T-cell (primary cell): ENCODE measurements around the gene CFAP57. TPM values are rescaled to one million over a fixed set of nuclear protein-coding genes. Genes with fewer than 3 reads are reported as not detected.

Source experiments
- ATAC-seq, 4 experiments: fragments of 200-7000 bp in 3 of 4; fragments of 150-1000 bp in 1 of 4; cut with Tn5 transposase; replicated peaks in 1 of 4; 1 replicate in 3 of 4; 2 replicates in 1 of 4; pipeline ENCODE4 v1.10.0; 2021; ENCODE audit warnings: moderate library complexity in 3 of 4, mild to moderate bottlenecking in 2 of 4, moderate number of reproducible peaks in 1 of 4
- CTCF ChIA-PET, 2 donors: fragments of 300-600 bp; sonication (Branson Sonifier 250); formaldehyde crosslinking; loops; one replicate each; lab custom pipeline; 2022; ENCODE audit warnings: antibody characterized with exemption in 2 of 2; lab: Charles Lee
- POLR2A ChIA-PET, 2 donors: fragments of 300-600 bp; sonication (Branson Sonifier 250); formaldehyde crosslinking; loops; one replicate each; lab custom pipeline; 2022; ENCODE audit warnings: antibody characterized with exemption in 2 of 2; lab: Charles Lee
- DNase-seq, 35 experiments: peaks; one replicate each; pipeline versions ENCODE4 v3.0.0 to v3.0.0-alpha.2; 2013 to 2023
- H3K27ac ChIP-seq: one replicate; pipeline ENCODE4 v1.5.1; 2013; ENCODE audit warnings: low read length
- H3K27me3 ChIP-seq, 2 experiments: replicated peaks in 1 of 2; 1 replicate in 1 of 2; 2 replicates in 1 of 2; pipeline versions ENCODE4 v1.6.1 to v1.7.0; 2013; ENCODE audit warnings: low read length in 1 of 2, mixed read lengths in 1 of 2; ENCODE audit not compliant: control insufficient read depth in 2 of 2, insufficient read depth in 2 of 2; ENCODE audit errors: extremely low read depth in 1 of 2
- H3K36me3 ChIP-seq, 2 donors: 1 replicate in 1 of 2; 2 replicates in 1 of 2; pipeline versions ENCODE4 v1.6.1 to v1.7.0; 2013; ENCODE audit warnings: low read length in 1 of 2; ENCODE audit not compliant: control insufficient read depth in 2 of 2, insufficient read depth in 1 of 2; ENCODE audit errors: extremely low read depth in 1 of 2
- H3K4me1 ChIP-seq, 2 experiments: 1 replicate in 1 of 2; 2 replicates in 1 of 2; pipeline versions ENCODE4 v1.6.1 to v1.7.0; 2013; ENCODE audit warnings: low read length in 2 of 2, mixed read lengths in 1 of 2; ENCODE audit not compliant: insufficient read depth in 2 of 2, control insufficient read depth in 1 of 2; ENCODE audit errors: extremely low read depth in 1 of 2
- H3K4me3 ChIP-seq, 2 donors: 1 replicate in 1 of 2; 2 replicates in 1 of 2; pipeline versions ENCODE4 v1.5.1 to v1.7.0; 2013; ENCODE audit warnings: mild to moderate bottlenecking in 2 of 2, low read length in 1 of 2, moderate library complexity in 1 of 2; ENCODE audit not compliant: control insufficient read depth in 1 of 2; ENCODE audit errors: extremely low read depth in 1 of 2
- H3K9me3 ChIP-seq: 2 replicates; pipeline ENCODE4 v1.7.0; 2013
- H3K27ac Mint-ChIP-seq, 2 donors: one replicate each; pipeline ENCODE4 v1.8.0; 2020 to 2021; ENCODE audit warnings: mild to moderate bottlenecking in 2 of 2, mixed read lengths in 2 of 2
- H3K27me3 Mint-ChIP-seq, 2 donors: one replicate each; pipeline ENCODE4 v1.8.0; 2021 to 2022; ENCODE audit warnings: mixed read lengths in 2 of 2
- H3K36me3 Mint-ChIP-seq: one replicate; pipeline ENCODE4 v1.8.0; 2021; ENCODE audit warnings: mixed read lengths
- H3K4me1 Mint-ChIP-seq, 3 donors: one replicate each; pipeline ENCODE4 v1.8.0; 2020 to 2022; ENCODE audit warnings: mixed read lengths in 3 of 3, mild to moderate bottlenecking in 1 of 3
- H3K4me3 Mint-ChIP-seq, 3 donors: one replicate each; pipeline ENCODE4 v1.8.0; 2020 to 2022; ENCODE audit warnings: mild to moderate bottlenecking in 3 of 3, mixed read lengths in 3 of 3, moderate library complexity in 3 of 3
- H3K9me3 Mint-ChIP-seq, 3 donors: one replicate each; pipeline ENCODE4 v1.8.0; 2020 to 2022; ENCODE audit warnings: mixed read lengths in 3 of 3
- WGBS: methylation state at CpG from one replicate; pipeline ENCODE4 v1.1.5; 2013; ENCODE audit warnings: missing lambda C conversion rate; ENCODE audit not compliant: insufficient coverage; 5-methylcytosine and 5-hydroxymethylcytosine counted together
- total RNA-seq, 35 experiments: library from RNA in 6 of 35; stranded (reverse) in 6 of 35; fragments of 120-200 nt in 1 of 35; gene quantifications; one replicate each; pipeline versions ENCODE4 v1.2.1 to v1.2.4 and lab custom pipeline; 2013 to 2026

Gene CFAP57
- total RNA-seq, 5 donors from 2014 or later (not counting 1 experiment from before 2014, with no cell fraction given): 0.07 TPM; not detected in 4

GRCh38 chr1:43165162-43165561 is 7.0 kb upstream of the CFAP57 start:
- H3K27me3 ChIP-seq: no peaks in the 10 kb centered on the region
- Mint-ChIP-seq H3K27ac (no peak overlapping the region), H3K4me3 (no peak overlapping the region), H3K27me3 (no peaks in the 10 kb centered on the region), H3K9me3 (no peaks in the 10 kb centered on the region), H3K36me3 (peaks cover 60% of the 10 kb centered on the region), H3K4me1 (peaks cover 0 to 8% (median 5%) of the 10 kb centered on the region in 3 donors)
- no peak overlapping the region for H3K27ac ChIP-seq
- no peak overlapping the region for H3K4me3 ChIP-seq
- no peak for DNase-seq
- no peak for ATAC-seq
- POLR2A ChIA-PET: no interaction called here
- CTCF ChIA-PET: no interaction called here
- H3K9me3 ChIP-seq: no peaks in the 10 kb centered on the region
- no peaks in the 10 kb centered on the region for H3K4me1 ChIP-seq
- 92% methylated on average over 2 of the region's 3 CpGs for WGBS
- peaks cover 14 to 56% of the 10 kb centered on the region in 2 donors for H3K36me3 ChIP-seq

DNA sequence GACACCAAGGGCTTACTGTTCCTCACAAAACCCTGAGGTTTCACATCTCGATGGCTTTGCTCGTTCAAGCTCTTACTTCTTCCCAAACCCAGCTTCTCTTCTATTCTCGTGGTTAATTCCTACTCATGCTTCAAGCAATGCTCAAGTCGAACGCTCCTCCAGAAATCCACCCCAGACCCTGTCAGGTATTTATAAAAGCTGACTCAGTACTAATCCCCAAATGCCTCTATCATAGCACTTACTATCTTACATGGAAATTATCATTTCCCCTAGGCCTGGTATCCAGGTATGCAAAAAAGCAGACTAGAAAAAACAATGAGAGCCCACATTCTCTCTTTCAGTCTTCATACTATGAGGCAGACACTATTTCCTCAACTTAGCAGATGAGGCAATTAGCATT is 6.4 kb upstream of the CFAP57 start:
- H3K36me3 Mint-ChIP-seq: peaks cover 63% of the 10 kb centered on the region
- no peaks in the 10 kb centered on the region for H3K27me3 Mint-ChIP-seq
- no peak for DNase-seq
- no peak overlapping the region for H3K4me3 ChIP-seq
- H3K9me3 Mint-ChIP-seq: no peaks in the 10 kb centered on the region
- CTCF ChIA-PET: no interaction called here
- 98% methylated on average over 5 of the region's 5 CpGs for WGBS
- H3K36me3 ChIP-seq: peaks cover 19 to 56% of the 10 kb centered on the region in 2 donors
- no peaks in the 10 kb centered on the region for H3K27me3 ChIP-seq
- no peak overlapping the region for H3K27ac ChIP-seq
- H3K4me3 Mint-ChIP-seq: no peak overlapping the region
- POLR2A ChIA-PET: no interaction called here
- no peaks in the 10 kb centered on the region for H3K9me3 ChIP-seq
- H3K4me1 ChIP-seq: peaks cover 1 to 3% of the 10 kb centered on the region in 2 experiments
- H3K27ac Mint-ChIP-seq: no peak overlapping the region
- ATAC-seq: no peak
- H3K4me1 Mint-ChIP-seq: peaks cover 3 to 13% (median 11%) of the 10 kb centered on the region in 3 donors

GRCh38 chr1:43171312-43171875 is 736 bp upstream of the CFAP57 start:
- H3K4me3 ChIP-seq: peak overlapping the region; percentile 80 to 92
- H3K36me3 Mint-ChIP-seq: peaks cover 38% of the 10 kb centered on the region
- DNase-seq (peak in 1 of 35 experiments; percentile 1), ATAC-seq (no peak)
- H3K9me3 Mint-ChIP-seq: no peaks in the 10 kb centered on the region
- no peaks in the 10 kb centered on the region for H3K9me3 ChIP-seq
- H3K36me3 ChIP-seq: peaks cover 13 to 34% of the 10 kb centered on the region in 2 donors
- ChIA-PET CTCF (interaction anchor here in 1 of 2 donors (0.6 to 1.1 kb wide), 3 partner anchors 97 to 243 kb away, joined by 3 to 7 read pairs (median 3); no protein-coding TSS in a partner anchor), POLR2A (no interaction called here)
- H3K27me3 ChIP-seq: peaks cover 0 to 3% of the 10 kb centered on the region in 2 experiments
- H3K4me3 Mint-ChIP-seq: peak overlapping the region; percentile 97 to 99 (median 98)
- H3K4me1 ChIP-seq: peaks cover 13 to 14% of the 10 kb centered on the region in 2 experiments
- peaks cover 27 to 32% (median 30%) of the 10 kb centered on the region in 3 donors for H3K4me1 Mint-ChIP-seq
- no peak overlapping the region for H3K27ac ChIP-seq
- peak overlapping the region; percentile 8 to 93 for H3K27ac Mint-ChIP-seq
- WGBS: 24% methylated on average over 16 of the region's 17 CpGs
- H3K27me3 Mint-ChIP-seq: peaks cover 6 to 16% of the 10 kb centered on the region in 2 donors

DNA sequence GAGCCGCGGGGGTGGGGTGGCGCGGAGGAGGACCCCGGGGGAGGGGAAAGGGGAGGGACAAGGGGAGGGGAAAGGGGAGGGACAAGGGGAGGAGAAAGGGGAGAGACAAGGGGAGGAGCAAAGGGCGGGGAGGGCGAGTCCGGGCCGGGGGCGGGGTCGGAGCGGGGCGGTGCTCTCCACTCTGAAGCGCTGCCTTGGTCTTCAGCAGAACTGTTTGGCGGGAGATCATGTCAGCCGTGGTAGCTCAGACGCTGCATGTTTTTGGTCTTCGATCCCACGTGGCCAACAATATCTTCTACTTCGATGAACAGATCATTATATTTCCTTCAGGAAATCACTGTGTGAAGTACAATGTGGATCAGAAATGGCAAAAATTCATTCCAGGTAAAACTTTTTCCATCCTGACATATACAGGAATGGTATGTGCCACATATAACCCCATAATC is 420 bp downstream of the CFAP57 start:
- ATAC-seq (peak; percentile 86 to 95 (median 90)), DNase-seq (peak in 29 of 35 experiments; percentile 60 to 93 (median 80))
- peaks cover 29% of the 10 kb centered on the region for H3K36me3 Mint-ChIP-seq
- peak overlapping the region; percentile 45 for H3K27ac ChIP-seq
- no peaks in the 10 kb centered on the region for H3K9me3 ChIP-seq
- peak overlapping the region; percentile 93 for H3K27ac Mint-ChIP-seq
- peak overlapping the region; percentile 97 to 99 (median 98) for H3K4me3 Mint-ChIP-seq
- H3K27me3 ChIP-seq: peaks cover 0 to 10% of the 10 kb centered on the region in 2 experiments
- peaks cover 27 to 32% (median 30%) of the 10 kb centered on the region in 3 donors for H3K4me1 Mint-ChIP-seq
- ChIA-PET POLR2A (no interaction called here), CTCF (interaction anchor here in 1 of 2 donors (0.8 kb wide), 1 partner anchor 99 kb away, joined by 7 read pairs; no protein-coding TSS in a partner anchor)
- no peaks in the 10 kb centered on the region for H3K9me3 Mint-ChIP-seq
- H3K4me3 ChIP-seq: peak overlapping the region; percentile 80 to 92
- WGBS: 0% methylated on average over 11 of the region's 20 CpGs
- peaks cover 13 to 23% of the 10 kb centered on the region in 2 donors for H3K36me3 ChIP-seq
- peaks cover 13 to 14% of the 10 kb centered on the region in 2 experiments for H3K4me1 ChIP-seq
- peaks cover 17 to 26% of the 10 kb centered on the region in 2 donors for H3K27me3 Mint-ChIP-seq

- no peak overlapping the region for H3K27ac Mint-ChIP-seq
- H3K9me3 Mint-ChIP-seq: no peaks in the 10 kb centered on the region
- no peak overlapping the region for H3K4me3 ChIP-seq
- peaks cover 13 to 14% of the 10 kb centered on the region in 2 experiments for H3K4me1 ChIP-seq
- peaks cover 0 to 12% of the 10 kb centered on the region in 2 experiments for H3K27me3 ChIP-seq
- H3K9me3 ChIP-seq: no peaks in the 10 kb centered on the region
- peaks cover 0 to 9% of the 10 kb centered on the region in 2 donors for H3K36me3 ChIP-seq
- no CpG with 5 or more reads among the region's 2 CpGs for WGBS
- CTCF ChIA-PET: interaction anchor here in 1 of 2 donors (0.6 kb wide), 1 partner anchor 181 kb away, joined by 7 read pairs; no protein-coding TSS in a partner anchor
- H3K27ac ChIP-seq: no peak overlapping the region
- POLR2A ChIA-PET: no interaction called here
- DNase-seq: no peak
- no peak overlapping the region for H3K4me3 Mint-ChIP-seq
- H3K36me3 Mint-ChIP-seq: peaks cover 7% of the 10 kb centered on the region
- peaks cover 25 to 30% (median 27%) of the 10 kb centered on the region in 3 donors for H3K4me1 Mint-ChIP-seq
- ATAC-seq: no peak
- H3K27me3 Mint-ChIP-seq: peaks cover 23 to 29% of the 10 kb centered on the region in 2 donors
These were observed 2.7 kb downstream of the CFAP57 start for GRCh38 chr1:43174873-43175272.

- CTCF ChIA-PET: no interaction called here
- no peak overlapping the region for H3K27ac ChIP-seq
- WGBS: 82% methylated on average over 3 of the region's 4 CpGs
- H3K9me3 ChIP-seq: no peaks in the 10 kb centered on the region
- H3K36me3 Mint-ChIP-seq: no peaks in the 10 kb centered on the region
- no peak overlapping the region for H3K27ac Mint-ChIP-seq
- H3K4me3 ChIP-seq: no peak overlapping the region
- peaks cover 23 to 29% of the 10 kb centered on the region in 2 donors for H3K27me3 Mint-ChIP-seq
- DNase-seq (no peak), ATAC-seq (no peak)
- peaks cover 2 to 7% (median 5%) of the 10 kb centered on the region in 3 donors for H3K4me1 Mint-ChIP-seq
- H3K4me3 Mint-ChIP-seq: no peak overlapping the region
- POLR2A ChIA-PET: no interaction called here
- peaks cover 0 to 15% of the 10 kb centered on the region in 2 experiments for H3K27me3 ChIP-seq
- H3K4me1 ChIP-seq: peaks cover 0 to 2% of the 10 kb centered on the region in 2 experiments
- no peaks in the 10 kb centered on the region for H3K36me3 ChIP-seq
- no peaks in the 10 kb centered on the region for H3K9me3 Mint-ChIP-seq
These were observed 5.6 kb downstream of the CFAP57 start for GRCh38 chr1:43177691-43178090.
